ENCODE data around the gene MAGI1. TPM values are rescaled to one million over a fixed set of nuclear protein-coding genes. Genes with fewer than 3 reads are reported as not detected.

The MAGI1 gene
- polyA plus RNA-seq, 1 of the 3 experiments (the other 2 are of a cell fraction) = 10.3 TPM

GRCh38 chr3:65532749-65533148, 506.0 kb downstream of the MAGI1 start:
- TF ChIP-seq IRF3 (IDR thresholded peaks at IDR 0.05; ENCODE audit: low read depth, low read length) = no peak
- no peak for TF ChIP-seq EP300 (IDR thresholded peaks at IDR 0.05; ENCODE audit: borderline replicate concordance in 1 of 2, low read depth in 1 of 2, low read length in 1 of 2)
- TF ChIP-seq RCOR1 (IDR thresholded peaks at IDR 0.05; ENCODE audit: low read length) = no peak
- TF ChIP-seq POLR2AphosphoS5 (IDR thresholded peaks at IDR 0.05; ENCODE audit: low read depth, low read length) = no peak
- POLR2A ChIA-PET = no interaction called here
- no peaks in the 10 kb centered on the region for H3K9me2 ChIP-seq
- CTCF ChIA-PET = interaction anchor here (0.6 to 1.3 kb wide), 2 partner anchors 27 to 84 kb away, joined by 3 to 4 read pairs; no protein-coding TSS in a partner anchor
- H2AFZ ChIP-seq (ENCODE audit: low read depth) = no peak overlapping the region
- no peak overlapping the region for H3K4me2 ChIP-seq
- no peaks in the 10 kb centered on the region for H3F3A ChIP-seq (replicated peaks; ENCODE audit: insufficient read depth)
- peaks cover 6% of the 10 kb centered on the region for H3K79me2 ChIP-seq (ENCODE audit: insufficient read depth)
- no peaks in the 10 kb centered on the region for H3K27me3 ChIP-seq (ENCODE audit: insufficient read depth)
- H3K9ac ChIP-seq = no peak overlapping the region
- DNase-seq = no peak
- no peaks in the 10 kb centered on the region for H3K9me3 ChIP-seq
- no peaks in the 10 kb centered on the region for H4K20me1 ChIP-seq (ENCODE audit: insufficient read depth)
- WGBS (ENCODE audit: low lambda C conversion rate) = 99% methylated on average over 6 of the region's 6 CpGs
- H3K27ac ChIP-seq (ENCODE audit: low read depth in 2 of 2, low read length in 1 of 2) = no peak overlapping the region
- no peak overlapping the region for H3K4me3 ChIP-seq (ENCODE audit: low read depth in 2 of 2, low read length in 1 of 2)
- H3K36me3 ChIP-seq (replicated peaks in 1 of 2; ENCODE audit: control insufficient read depth in 1 of 2, insufficient read depth in 2 of 2, low read length in 1 of 2) = no peaks in the 10 kb centered on the region
- no peaks in the 10 kb centered on the region; a peak in 1 of 4 replicates for H3K4me1 ChIP-seq (ENCODE audit: control insufficient read depth in 1 of 2, insufficient read depth in 2 of 2, low read depth in 1 of 2, low read length in 1 of 2)

GRCh38 chr3:65532215-65532614, 506.5 kb downstream of the MAGI1 start:
- Histone ChIP-seq H3K9me2 (no peaks in the 10 kb centered on the region), H2AFZ (ENCODE audit: low read depth) (no peak overlapping the region), H3K27ac (ENCODE audit: low read depth in 2 of 2, low read length in 1 of 2) (no peak overlapping the region), H3K4me1 (ENCODE audit: control insufficient read depth in 1 of 2, insufficient read depth in 2 of 2, low read depth in 1 of 2, low read length in 1 of 2) (no peaks in the 10 kb centered on the region; a peak in 1 of 4 replicates), H3K36me3 (replicated peaks in 1 of 2; ENCODE audit: control insufficient read depth in 1 of 2, insufficient read depth in 2 of 2, low read length in 1 of 2) (no peaks in the 10 kb centered on the region), H3K9me3 (no peaks in the 10 kb centered on the region), H3K4me3 (ENCODE audit: low read depth in 2 of 2, low read length in 1 of 2) (no peak overlapping the region), H3K4me2 (no peak overlapping the region), H3K27me3 (ENCODE audit: insufficient read depth) (no peaks in the 10 kb centered on the region), H3K79me2 (ENCODE audit: insufficient read depth) (peaks cover 6% of the 10 kb centered on the region), H4K20me1 (ENCODE audit: insufficient read depth) (no peaks in the 10 kb centered on the region), H3K9ac (no peak overlapping the region), H3F3A (replicated peaks; ENCODE audit: insufficient read depth) (no peaks in the 10 kb centered on the region)
- 92% methylated on average over 4 of the region's 4 CpGs for WGBS (ENCODE audit: low lambda C conversion rate)
- DNase-seq = no peak
- no peak for TF ChIP-seq YY1 (IDR thresholded peaks at IDR 0.05; ENCODE audit: low read depth)
- no peak for TF ChIP-seq EZH2phosphoT487 (IDR thresholded peaks at IDR 0.05; ENCODE audit: borderline replicate concordance, low read depth)
- no peak for TF ChIP-seq USF2 (IDR thresholded peaks at IDR 0.05; ENCODE audit: borderline replicate concordance, low read depth, low read length)
- TF ChIP-seq TCF12 (IDR thresholded peaks at IDR 0.05) = no peak
- no peak for TF ChIP-seq CTCF (IDR thresholded peaks at IDR 0.05)
- no peak for TF ChIP-seq POLR2AphosphoS5 (IDR thresholded peaks at IDR 0.05; ENCODE audit: low read depth, low read length)
- no peak for TF ChIP-seq NRF1 (IDR thresholded peaks at IDR 0.05; ENCODE audit: low read depth, low read length)
- TF ChIP-seq RXRA (IDR thresholded peaks at IDR 0.05; ENCODE audit: borderline replicate concordance, low read depth) = no peak
- no peak for TF ChIP-seq MEF2A (IDR thresholded peaks at IDR 0.05; ENCODE audit: borderline replicate concordance, low read depth)
- TF ChIP-seq USF1 (IDR thresholded peaks at IDR 0.05; ENCODE audit: borderline replicate concordance, low read depth) = no peak
- no peak for TF ChIP-seq GABPA (IDR thresholded peaks at IDR 0.05; ENCODE audit: low read depth)
- no peak for TF ChIP-seq GATA2 (CRISPR knock-in tag; IDR thresholded peaks at IDR 0.05)
- TF ChIP-seq IRF3 (IDR thresholded peaks at IDR 0.05; ENCODE audit: low read depth, low read length) = no peak
- ChIA-PET CTCF (interaction anchor here (0.6 to 1.3 kb wide), 2 partner anchors 26 to 83 kb away, joined by 3 to 4 read pairs; no protein-coding TSS in a partner anchor), POLR2A (no interaction called here)

All from SK-N-SH (cell line).